C4-2B (cell line): Measurements from ENCODE around the gene SULT1C4.

ENCODE experiments used
- CTCF ChIP-seq: fragments of 450-650 bp; conservative IDR thresholded peaks from 2 replicates; pipeline ENCODE4 v1.5.1; 2017; ENCODE audit warnings: mild to moderate bottlenecking
- ZFX ChIP-seq: fragments of 450-650 bp; IDR thresholded peaks from 2 replicates; pipeline ENCODE4 v1.6.1; 2017

GRCh38 chr2:108414945-108415344, 37.2 kb downstream of the SULT1C4 start:
- no peak for TF ChIP-seq CTCF
- TF ChIP-seq ZFX: no peak
